Lower leg skin (tissue), 3 donors: Measurements from ENCODE around the gene KIF26B.

Source experiments
- POLR2A ChIP-seq, 2 donors: fragments of 450-650 bp; IDR thresholded peaks; one replicate each; pipeline ENCODE4 v1.6.1; 2016 to 2017; ENCODE audit warnings: antibody characterized with exemption in 2 of 2, mild to moderate bottlenecking in 1 of 2, moderate library complexity in 1 of 2
- TF ChIP-seq, protein P1 (sequence below), 3 donors: fragments of 450-650 bp; IDR thresholded peaks; one replicate each; pipeline ENCODE4 v1.5.1; 2016; ENCODE audit warnings: antibody characterized with exemption in 3 of 3, mild to moderate bottlenecking in 3 of 3, moderate library complexity in 2 of 3

DNA sequence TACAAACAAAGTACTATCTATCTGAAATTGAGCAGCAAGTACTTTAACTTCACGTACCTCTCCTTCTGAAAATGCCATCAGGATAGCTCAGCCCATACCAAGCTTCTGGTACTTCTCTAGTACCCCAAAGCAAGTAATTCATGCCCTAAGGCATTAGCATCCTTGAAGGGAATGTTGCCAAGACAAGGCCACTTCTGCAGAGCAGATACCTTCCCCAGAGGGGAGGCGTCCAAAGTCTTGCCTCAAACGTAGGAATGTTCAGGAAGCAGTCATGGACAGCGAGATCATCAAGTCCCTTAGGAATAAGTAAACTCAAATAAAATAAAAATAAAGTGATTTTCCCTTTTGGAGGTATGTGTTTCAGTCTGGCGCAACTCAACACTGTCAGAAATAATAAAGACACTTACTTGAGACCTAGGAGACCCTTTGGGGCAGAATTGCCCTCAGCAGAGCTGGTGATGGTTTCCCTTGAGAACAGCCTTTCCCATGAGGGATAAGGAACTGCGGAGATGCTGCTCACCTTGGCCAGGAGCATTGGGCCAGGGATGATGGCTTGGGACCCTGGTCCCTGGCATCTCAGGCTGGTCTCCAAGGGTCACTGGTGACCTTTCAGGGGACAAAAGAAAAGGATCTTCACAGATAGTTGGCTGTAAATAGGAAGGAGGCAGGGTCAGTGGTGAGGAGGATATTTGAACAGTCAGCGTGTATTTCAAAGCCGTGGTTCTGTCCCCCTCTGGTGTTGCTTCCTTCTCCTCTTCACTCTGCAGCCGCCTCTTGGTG lies 522.9 kb downstream of the KIF26B start:
- TF ChIP-seq, protein P1, sequence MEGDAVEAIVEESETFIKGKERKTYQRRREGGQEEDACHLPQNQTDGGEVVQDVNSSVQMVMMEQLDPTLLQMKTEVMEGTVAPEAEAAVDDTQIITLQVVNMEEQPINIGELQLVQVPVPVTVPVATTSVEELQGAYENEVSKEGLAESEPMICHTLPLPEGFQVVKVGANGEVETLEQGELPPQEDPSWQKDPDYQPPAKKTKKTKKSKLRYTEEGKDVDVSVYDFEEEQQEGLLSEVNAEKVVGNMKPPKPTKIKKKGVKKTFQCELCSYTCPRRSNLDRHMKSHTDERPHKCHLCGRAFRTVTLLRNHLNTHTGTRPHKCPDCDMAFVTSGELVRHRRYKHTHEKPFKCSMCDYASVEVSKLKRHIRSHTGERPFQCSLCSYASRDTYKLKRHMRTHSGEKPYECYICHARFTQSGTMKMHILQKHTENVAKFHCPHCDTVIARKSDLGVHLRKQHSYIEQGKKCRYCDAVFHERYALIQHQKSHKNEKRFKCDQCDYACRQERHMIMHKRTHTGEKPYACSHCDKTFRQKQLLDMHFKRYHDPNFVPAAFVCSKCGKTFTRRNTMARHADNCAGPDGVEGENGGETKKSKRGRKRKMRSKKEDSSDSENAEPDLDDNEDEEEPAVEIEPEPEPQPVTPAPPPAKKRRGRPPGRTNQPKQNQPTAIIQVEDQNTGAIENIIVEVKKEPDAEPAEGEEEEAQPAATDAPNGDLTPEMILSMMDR (IDR thresholded peaks at IDR 0.05) = no peak
- TF ChIP-seq POLR2A (IDR thresholded peaks at IDR 0.05) = no peak
